ENCODE results near the gene BOLL.

DNA sequence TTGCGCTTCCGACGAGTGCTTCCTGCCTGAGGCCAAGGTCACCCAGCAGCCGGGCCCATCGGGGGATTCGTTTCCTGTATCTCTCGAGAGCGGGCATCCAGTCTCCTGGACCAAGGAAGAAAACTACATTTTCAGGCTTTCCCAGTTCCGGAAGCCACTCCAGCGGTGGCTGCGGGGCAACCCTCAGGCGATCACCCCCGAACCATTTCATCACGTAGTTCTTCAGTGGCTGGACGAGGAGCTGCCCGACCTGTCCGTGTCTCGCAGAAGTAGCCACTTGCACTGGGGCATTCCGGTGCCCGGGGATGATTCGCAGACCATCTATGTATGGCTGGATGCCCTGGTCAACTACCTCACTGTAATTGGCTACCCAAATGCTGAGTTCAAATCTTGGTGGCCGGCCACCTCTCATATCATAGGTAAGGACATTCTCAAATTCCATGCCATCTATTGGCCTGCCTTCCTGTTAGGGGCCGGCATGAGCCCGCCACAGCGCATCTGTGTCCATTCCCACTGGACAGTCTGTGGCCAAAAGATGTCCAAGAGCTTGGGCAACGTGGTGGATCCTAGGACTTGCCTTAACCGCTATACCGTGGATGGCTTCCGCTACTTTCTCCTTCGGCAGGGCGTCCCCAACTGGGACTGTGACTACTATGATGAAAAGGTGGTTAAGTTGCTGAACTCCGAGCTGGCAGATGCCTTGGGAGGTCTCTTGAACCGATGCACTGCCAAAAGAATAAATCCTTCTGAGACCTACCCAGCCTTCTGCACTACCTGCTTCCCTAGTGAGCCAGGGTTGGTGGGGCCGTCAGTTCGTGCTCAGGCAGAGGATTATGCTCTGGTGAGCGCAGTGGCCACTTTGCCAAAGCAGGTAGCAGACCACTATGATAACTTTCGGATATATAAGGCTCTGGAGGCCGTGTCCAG lies 78.9 kb downstream of the BOLL start:
- TF ChIP-seq SNAI2 (CRISPR knock-in tag; IDR thresholded peaks at IDR 0.05), result no peak
- TF ChIP-seq, protein P1, sequence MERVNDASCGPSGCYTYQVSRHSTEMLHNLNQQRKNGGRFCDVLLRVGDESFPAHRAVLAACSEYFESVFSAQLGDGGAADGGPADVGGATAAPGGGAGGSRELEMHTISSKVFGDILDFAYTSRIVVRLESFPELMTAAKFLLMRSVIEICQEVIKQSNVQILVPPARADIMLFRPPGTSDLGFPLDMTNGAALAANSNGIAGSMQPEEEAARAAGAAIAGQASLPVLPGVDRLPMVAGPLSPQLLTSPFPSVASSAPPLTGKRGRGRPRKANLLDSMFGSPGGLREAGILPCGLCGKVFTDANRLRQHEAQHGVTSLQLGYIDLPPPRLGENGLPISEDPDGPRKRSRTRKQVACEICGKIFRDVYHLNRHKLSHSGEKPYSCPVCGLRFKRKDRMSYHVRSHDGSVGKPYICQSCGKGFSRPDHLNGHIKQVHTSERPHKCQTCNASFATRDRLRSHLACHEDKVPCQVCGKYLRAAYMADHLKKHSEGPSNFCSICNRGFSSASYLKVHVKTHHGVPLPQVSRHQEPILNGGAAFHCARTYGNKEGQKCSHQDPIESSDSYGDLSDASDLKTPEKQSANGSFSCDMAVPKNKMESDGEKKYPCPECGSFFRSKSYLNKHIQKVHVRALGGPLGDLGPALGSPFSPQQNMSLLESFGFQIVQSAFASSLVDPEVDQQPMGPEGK (CRISPR knock-in tag; IDR thresholded peaks at IDR 0.05; ENCODE audit: borderline replicate concordance), result no peak
- no peak for TF ChIP-seq ZNF8 (CRISPR knock-in tag; IDR thresholded peaks at IDR 0.05)
- no peak for TF ChIP-seq ZFP30 (CRISPR knock-in tag; IDR thresholded peaks at IDR 0.05)
- no peak for TF ChIP-seq TOX (CRISPR knock-in tag; IDR thresholded peaks at IDR 0.05; ENCODE audit: borderline replicate concordance)
- TF ChIP-seq, protein P2, sequence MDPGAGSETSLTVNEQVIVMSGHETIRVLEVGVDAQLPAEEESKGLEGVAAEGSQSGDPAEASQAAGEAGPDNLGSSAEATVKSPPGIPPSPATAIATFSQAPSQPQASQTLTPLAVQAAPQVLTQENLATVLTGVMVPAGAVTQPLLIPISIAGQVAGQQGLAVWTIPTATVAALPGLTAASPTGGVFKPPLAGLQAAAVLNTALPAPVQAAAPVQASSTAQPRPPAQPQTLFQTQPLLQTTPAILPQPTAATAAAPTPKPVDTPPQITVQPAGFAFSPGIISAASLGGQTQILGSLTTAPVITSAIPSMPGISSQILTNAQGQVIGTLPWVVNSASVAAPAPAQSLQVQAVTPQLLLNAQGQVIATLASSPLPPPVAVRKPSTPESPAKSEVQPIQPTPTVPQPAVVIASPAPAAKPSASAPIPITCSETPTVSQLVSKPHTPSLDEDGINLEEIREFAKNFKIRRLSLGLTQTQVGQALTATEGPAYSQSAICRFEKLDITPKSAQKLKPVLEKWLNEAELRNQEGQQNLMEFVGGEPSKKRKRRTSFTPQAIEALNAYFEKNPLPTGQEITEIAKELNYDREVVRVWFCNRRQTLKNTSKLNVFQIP (CRISPR knock-in tag; IDR thresholded peaks at IDR 0.05; ENCODE audit: borderline replicate concordance, low read depth), result no peak
- no peak for TF ChIP-seq ARNTL (CRISPR knock-in tag; IDR thresholded peaks at IDR 0.05; ENCODE audit: borderline replicate concordance, low read depth)
- TF ChIP-seq ZFP3 (CRISPR knock-in tag; IDR thresholded peaks at IDR 0.05), result no peak
- no peak for TF ChIP-seq ZNF70 (CRISPR knock-in tag; IDR thresholded peaks at IDR 0.05)
- no peak for TF ChIP-seq OSR1 (CRISPR knock-in tag; IDR thresholded peaks at IDR 0.05)
- TF ChIP-seq, protein P3, sequence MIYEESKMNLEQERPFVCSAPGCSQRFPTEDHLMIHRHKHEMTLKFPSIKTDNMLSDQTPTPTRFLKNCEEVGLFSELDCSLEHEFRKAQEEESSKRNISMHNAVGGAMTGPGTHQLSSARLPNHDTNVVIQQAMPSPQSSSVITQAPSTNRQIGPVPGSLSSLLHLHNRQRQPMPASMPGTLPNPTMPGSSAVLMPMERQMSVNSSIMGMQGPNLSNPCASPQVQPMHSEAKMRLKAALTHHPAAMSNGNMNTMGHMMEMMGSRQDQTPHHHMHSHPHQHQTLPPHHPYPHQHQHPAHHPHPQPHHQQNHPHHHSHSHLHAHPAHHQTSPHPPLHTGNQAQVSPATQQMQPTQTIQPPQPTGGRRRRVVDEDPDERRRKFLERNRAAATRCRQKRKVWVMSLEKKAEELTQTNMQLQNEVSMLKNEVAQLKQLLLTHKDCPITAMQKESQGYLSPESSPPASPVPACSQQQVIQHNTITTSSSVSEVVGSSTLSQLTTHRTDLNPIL (CRISPR knock-in tag; IDR thresholded peaks at IDR 0.05; ENCODE audit: low read depth), result no peak
- TF ChIP-seq RARB (CRISPR knock-in tag; IDR thresholded peaks at IDR 0.05), result no peak

All from SK-N-SH treated with all-trans-retinoic acid at 6 μM for 48 hours (cell line).